GM12891 (cell line): ENCODE data around the gene GOLGA8A.

Experiments used
- POLR2A ChIP-seq: IDR thresholded peaks from 2 replicates; pipeline ENCODE4 v1.6.1; 2011; ENCODE audit warnings: low read depth, low read length, control low read depth
- POLR2AphosphoS5 ChIP-seq: IDR thresholded peaks from 2 replicates; pipeline ENCODE4 v1.6.1; 2011; ENCODE audit warnings: low read depth, low read length, control low read depth
- TAF1 ChIP-seq: IDR thresholded peaks from 2 replicates; pipeline ENCODE4 v1.6.1; 2011; ENCODE audit warnings: low read depth, low read length, control low read depth

DNA sequence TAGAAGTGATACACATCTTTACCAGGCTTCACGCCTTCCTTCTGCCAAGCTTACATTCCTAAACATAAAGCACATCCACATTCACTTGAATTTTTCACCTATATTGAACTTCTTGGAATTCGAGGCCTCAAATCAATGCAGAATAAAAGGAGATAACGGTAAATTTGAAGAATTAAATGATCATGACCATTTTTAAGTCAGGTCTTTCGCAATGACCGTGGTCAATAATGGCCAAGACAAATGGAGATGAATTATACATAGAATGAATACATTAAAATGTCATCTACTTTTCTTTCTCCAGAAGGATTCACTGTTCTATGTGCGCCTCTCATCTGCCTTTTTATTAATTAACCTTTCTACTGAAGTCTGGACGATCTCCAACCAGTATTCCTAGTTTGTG lies 5.3 kb upstream of the GOLGA8A start:
- TF ChIP-seq POLR2AphosphoS5 = no peak
- no peak for TF ChIP-seq POLR2A
- no peak for TF ChIP-seq TAF1
